ENCODE data around the gene REC8. TPM values are rescaled to one million over a fixed set of nuclear protein-coding genes. Genes with fewer than 3 reads are reported as not detected.

The REC8 gene, protein sequence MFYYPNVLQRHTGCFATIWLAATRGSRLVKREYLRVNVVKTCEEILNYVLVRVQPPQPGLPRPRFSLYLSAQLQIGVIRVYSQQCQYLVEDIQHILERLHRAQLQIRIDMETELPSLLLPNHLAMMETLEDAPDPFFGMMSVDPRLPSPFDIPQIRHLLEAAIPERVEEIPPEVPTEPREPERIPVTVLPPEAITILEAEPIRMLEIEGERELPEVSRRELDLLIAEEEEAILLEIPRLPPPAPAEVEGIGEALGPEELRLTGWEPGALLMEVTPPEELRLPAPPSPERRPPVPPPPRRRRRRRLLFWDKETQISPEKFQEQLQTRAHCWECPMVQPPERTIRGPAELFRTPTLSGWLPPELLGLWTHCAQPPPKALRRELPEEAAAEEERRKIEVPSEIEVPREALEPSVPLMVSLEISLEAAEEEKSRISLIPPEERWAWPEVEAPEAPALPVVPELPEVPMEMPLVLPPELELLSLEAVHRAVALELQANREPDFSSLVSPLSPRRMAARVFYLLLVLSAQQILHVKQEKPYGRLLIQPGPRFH
- total RNA-seq (2022) (6.1 and 12.1 TPM in 2 replicates), Bru-seq, nascent RNA (percentile 47 among the genes with signal in this experiment), BruChase-seq, experiment 1, labeled RNA remaining after a 6-hour chase (percentile 58 among the genes with signal in this experiment), BruChase-seq, experiment 2, labeled RNA remaining after a 2-hour chase (percentile 56 among the genes with signal in this experiment)
- long read RNA-seq = 0 reads

DNA sequence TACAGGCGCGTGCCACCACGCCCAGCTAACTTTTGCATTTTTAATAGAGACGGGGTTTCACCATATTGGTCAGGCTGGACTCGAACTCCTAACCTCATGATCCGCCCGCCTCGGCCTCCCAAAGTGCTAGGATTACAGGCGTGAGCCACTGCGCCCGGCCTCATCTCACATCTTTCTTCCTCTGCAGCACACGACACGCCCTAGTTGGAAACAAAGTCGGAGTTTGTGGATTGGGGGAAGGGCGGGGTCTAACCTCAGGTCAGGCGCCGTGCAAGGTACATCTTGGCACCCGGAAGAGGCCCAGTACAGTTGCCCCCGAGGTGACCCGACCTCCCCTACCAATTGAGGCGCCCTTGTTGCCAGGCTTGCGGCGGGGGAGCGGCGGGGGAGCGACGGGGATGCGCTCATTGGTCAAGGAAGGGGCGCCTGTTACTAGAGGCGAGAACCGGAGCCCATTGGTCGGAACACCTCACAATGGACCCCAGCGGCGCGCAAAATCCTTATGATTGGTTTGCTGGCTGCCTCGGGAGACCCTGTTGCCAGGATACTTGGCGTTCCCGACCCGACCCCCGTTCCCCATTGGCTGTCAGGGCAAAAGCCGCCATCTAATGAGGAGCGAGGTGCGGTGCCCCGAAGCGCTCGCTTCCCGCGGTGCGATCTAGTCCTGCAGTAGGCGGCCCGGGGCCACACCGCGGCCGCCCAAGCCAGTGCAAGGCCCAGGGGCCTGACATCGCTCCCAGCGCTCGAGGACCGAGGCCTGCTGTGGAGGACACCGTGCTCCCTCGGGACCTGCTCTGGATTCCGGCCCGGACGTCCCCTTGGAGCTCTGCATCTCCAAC is at the start of gene REC8:
Gene REC8, plus strand, starts transcription at position 659 of the 839 bp plus-strand sequence. CDS start 473 bp downstream, outside the sequence.
- Mint-ChIP-seq H3K27me3 (ENCODE audit: insufficient read depth, unreplicated experiment) (no peaks in the 10 kb centered on the region), H3K4me3 (ENCODE audit: unreplicated experiment) (no peak within 1 kb of the TSS), H3K4me1 (ENCODE audit: insufficient read depth, unreplicated experiment) (peaks cover 8% of the 10 kb centered on the region), H3K9me3 (ENCODE audit: unreplicated experiment) (no peaks in the 10 kb centered on the region), H3K27ac (ENCODE audit: low read depth, unreplicated experiment) (no peak within 1 kb of the TSS), H3K36me3 (ENCODE audit: insufficient read depth, unreplicated experiment) (peaks cover 27% of the 10 kb centered on the region)
- TF ChIP-seq, protein P1, sequence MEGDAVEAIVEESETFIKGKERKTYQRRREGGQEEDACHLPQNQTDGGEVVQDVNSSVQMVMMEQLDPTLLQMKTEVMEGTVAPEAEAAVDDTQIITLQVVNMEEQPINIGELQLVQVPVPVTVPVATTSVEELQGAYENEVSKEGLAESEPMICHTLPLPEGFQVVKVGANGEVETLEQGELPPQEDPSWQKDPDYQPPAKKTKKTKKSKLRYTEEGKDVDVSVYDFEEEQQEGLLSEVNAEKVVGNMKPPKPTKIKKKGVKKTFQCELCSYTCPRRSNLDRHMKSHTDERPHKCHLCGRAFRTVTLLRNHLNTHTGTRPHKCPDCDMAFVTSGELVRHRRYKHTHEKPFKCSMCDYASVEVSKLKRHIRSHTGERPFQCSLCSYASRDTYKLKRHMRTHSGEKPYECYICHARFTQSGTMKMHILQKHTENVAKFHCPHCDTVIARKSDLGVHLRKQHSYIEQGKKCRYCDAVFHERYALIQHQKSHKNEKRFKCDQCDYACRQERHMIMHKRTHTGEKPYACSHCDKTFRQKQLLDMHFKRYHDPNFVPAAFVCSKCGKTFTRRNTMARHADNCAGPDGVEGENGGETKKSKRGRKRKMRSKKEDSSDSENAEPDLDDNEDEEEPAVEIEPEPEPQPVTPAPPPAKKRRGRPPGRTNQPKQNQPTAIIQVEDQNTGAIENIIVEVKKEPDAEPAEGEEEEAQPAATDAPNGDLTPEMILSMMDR (IDR thresholded peaks at IDR 0.05; ENCODE audit: unreplicated experiment) = no peak
- no peak for DNase-seq (ENCODE audit: unreplicated experiment)
- CTCF ChIA-PET = interaction anchor here (0.6 to 3.1 kb wide), 3 partner anchors 11 to 17 kb away, joined by 3 to 21 read pairs (median 6); partner anchors contain the start of genes IPO4 and IRF9
- no TSS peak for BruUV-seq (replicated peaks)
- POLR2A ChIA-PET = interaction anchor here (0.6 kb wide), 2 partner anchors 10 to 57 kb away, joined by 3 read pairs; partner anchors contain the start of genes DCAF11 and NRL
- intact Hi-C loops (cut with micrococcal nuclease) = no loop called here

DNA sequence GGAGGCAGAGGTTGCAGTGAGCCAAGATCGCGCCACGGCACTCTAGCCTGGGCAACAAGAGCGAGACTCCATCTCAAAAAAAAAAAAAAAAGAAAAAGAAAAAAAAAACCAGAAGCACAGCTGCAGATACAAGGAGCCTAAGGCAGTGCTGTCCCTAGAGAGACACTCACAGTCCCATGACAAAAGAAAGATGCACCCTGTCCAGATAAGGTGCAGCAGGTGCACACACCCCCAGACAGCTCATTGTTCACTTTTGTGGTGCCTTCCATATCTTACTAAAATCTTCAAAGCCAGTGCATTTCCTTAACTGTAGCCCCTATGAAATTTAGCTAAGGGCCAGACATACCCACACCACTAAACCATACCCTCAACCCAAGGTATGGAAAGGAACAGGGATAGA is 49.5 kb upstream of the REC8 start:
- ChIA-PET CTCF (no interaction called here), POLR2A (interaction anchor here (1.2 to 1.6 kb wide), 2 partner anchors 19 to 39 kb away, joined by 5 to 8 read pairs; partner anchors contain the start of genes EMC9 and IRF9)
- Mint-ChIP-seq H3K36me3 (ENCODE audit: insufficient read depth, unreplicated experiment) (peaks cover 51% of the 10 kb centered on the region), H3K27me3 (ENCODE audit: insufficient read depth, unreplicated experiment) (no peaks in the 10 kb centered on the region), H3K4me3 (ENCODE audit: unreplicated experiment) (no peak overlapping the region), H3K4me1 (ENCODE audit: insufficient read depth, unreplicated experiment) (no peaks in the 10 kb centered on the region), H3K9me3 (ENCODE audit: unreplicated experiment) (no peaks in the 10 kb centered on the region), H3K27ac (ENCODE audit: low read depth, unreplicated experiment) (no peak overlapping the region)
- no TSS peak for BruUV-seq (replicated peaks)
- DNase-seq (ENCODE audit: unreplicated experiment) = no peak
- TF ChIP-seq, protein P1 (IDR thresholded peaks at IDR 0.05; ENCODE audit: unreplicated experiment) = no peak
- intact Hi-C loops (cut with micrococcal nuclease) = no loop called here

DNA sequence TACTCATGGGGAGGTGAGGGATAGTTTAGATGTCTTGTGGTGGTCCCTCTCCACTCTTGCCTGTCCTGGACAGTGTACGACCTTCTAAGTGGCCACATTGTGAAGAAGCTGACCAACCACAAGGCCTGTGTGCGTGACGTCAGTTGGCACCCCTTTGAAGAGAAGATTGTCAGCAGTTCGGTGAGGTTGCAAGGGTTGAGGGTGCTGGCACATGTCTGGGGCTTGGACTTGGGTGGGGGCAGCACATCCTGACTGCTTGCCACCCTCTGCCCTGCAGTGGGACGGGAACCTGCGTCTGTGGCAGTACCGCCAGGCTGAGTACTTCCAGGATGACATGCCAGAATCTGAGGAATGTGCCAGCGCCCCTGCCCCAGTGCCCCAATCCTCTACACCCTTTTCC is 49.0 kb upstream of the REC8 start:
- no peak overlapping the region for H3K4me3 Mint-ChIP-seq (ENCODE audit: unreplicated experiment)
- no peak overlapping the region for H3K27ac Mint-ChIP-seq (ENCODE audit: low read depth, unreplicated experiment)
- no TSS peak for BruUV-seq (replicated peaks)
- POLR2A ChIA-PET = interaction anchor here (1.6 to 4.7 kb wide), 2 partner anchors 13 to 18 kb away, joined by 8 to 19 read pairs; partner anchors contain the start of genes EMC9 and PSME1
- no peaks in the 10 kb centered on the region for H3K27me3 Mint-ChIP-seq (ENCODE audit: insufficient read depth, unreplicated experiment)
- peaks cover 49% of the 10 kb centered on the region for H3K36me3 Mint-ChIP-seq (ENCODE audit: insufficient read depth, unreplicated experiment)
- TF ChIP-seq, protein P1 (IDR thresholded peaks at IDR 0.05; ENCODE audit: unreplicated experiment) = no peak
- no peak for DNase-seq (ENCODE audit: unreplicated experiment)
- CTCF ChIA-PET = interaction anchor here (0.5 kb wide), 1 partner anchor 744 kb away, joined by 4 read pairs; no protein-coding TSS in a partner anchor
- intact Hi-C loops (cut with micrococcal nuclease) = no loop called here
- H3K9me3 Mint-ChIP-seq (ENCODE audit: unreplicated experiment) = no peaks in the 10 kb centered on the region
- H3K4me1 Mint-ChIP-seq (ENCODE audit: insufficient read depth, unreplicated experiment) = no peaks in the 10 kb centered on the region
